Placental pericyte (primary cell): ENCODE results near the gene GPR26. TPM values are rescaled to one million over a fixed set of nuclear protein-coding genes. Genes with fewer than 3 reads are reported as not detected.

Source experiments
- total RNA-seq: library from RNA; depleted of rRNA; stranded (reverse); fragments of >200 nt; gene quantifications from 2 replicates; pipeline ENCODE4 v1.2.3, GENCODE V29; 2012

GPR26 gene, protein sequence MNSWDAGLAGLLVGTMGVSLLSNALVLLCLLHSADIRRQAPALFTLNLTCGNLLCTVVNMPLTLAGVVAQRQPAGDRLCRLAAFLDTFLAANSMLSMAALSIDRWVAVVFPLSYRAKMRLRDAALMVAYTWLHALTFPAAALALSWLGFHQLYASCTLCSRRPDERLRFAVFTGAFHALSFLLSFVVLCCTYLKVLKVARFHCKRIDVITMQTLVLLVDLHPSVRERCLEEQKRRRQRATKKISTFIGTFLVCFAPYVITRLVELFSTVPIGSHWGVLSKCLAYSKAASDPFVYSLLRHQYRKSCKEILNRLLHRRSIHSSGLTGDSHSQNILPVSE
- total RNA-seq, result not detected in 2 replicates

DNA sequence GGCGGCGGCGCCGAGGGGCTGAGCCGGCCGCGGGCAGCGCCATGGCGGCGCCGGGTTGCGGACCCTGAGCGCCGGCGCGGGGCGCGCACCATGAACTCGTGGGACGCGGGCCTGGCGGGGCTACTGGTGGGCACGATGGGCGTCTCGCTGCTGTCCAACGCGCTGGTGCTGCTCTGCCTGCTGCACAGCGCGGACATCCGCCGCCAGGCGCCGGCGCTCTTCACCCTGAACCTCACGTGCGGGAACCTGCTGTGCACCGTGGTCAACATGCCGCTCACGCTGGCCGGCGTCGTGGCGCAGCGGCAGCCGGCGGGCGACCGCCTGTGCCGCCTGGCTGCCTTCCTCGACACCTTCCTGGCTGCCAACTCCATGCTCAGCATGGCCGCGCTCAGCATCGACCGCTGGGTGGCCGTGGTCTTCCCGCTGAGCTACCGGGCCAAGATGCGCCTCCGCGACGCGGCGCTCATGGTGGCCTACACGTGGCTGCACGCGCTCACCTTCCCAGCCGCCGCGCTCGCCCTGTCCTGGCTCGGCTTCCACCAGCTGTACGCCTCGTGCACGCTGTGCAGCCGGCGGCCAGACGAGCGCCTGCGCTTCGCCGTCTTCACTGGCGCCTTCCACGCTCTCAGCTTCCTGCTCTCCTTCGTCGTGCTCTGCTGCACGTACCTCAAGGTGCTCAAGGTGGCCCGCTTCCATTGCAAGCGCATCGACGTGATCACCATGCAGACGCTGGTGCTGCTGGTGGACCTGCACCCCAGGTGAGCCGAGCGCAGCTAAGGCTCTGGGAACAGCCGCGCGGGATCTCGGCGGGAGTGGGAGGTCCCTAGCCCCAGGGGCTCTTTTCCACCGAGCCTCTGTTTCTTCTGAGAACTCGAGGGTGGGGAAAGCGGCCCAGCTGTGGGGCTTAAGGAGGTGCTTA lies at the start of gene GPR26:
TSS of gene GPR26 (plus strand) at position 38 of the 919 bp plus-strand sequence. CDS start at position 91, 53 bp downstream.

Other genes starting within 250 kb of the GPR26 start
- gene CPXM2, start 225.5 kb downstream of the GPR26 start, total RNA-seq, result 0.22 and 0.72 TPM in 2 replicates